IMR-90 (cell line): ENCODE data around the gene CYP2F1. TPM values are rescaled to one million over a fixed set of nuclear protein-coding genes. Genes with fewer than 3 reads are reported as not detected.

Source experiments
- ATAC-seq: fragments of 200-7000 bp; cut with Tn5 transposase; 2 replicates; pipeline ENCODE4 v1.9.1; 2020; ENCODE audit warnings: low read depth, mild to moderate bottlenecking, moderate library complexity
- BruUV-seq: library from RNA; stranded (reverse); fragments of 400-500 nt; replicated peaks from 2 replicates; lab custom pipeline; 2021; lab: Mats Ljungman, UMichigan
- CTCF ChIA-PET: fragments of 300-600 bp; formaldehyde crosslinking; extraction: SDS; loops from one replicate; lab custom pipeline; 2021; ENCODE audit warnings: antibody characterized with exemption; lab: Yijun Ruan, JAX
- POLR2A ChIA-PET: fragments of 300-600 bp; sonication (Branson Sonifier 250); formaldehyde crosslinking; loops from one replicate; lab custom pipeline; 2022; ENCODE audit warnings: antibody characterized with exemption; ENCODE audit not compliant: unreplicated experiment; lab: Charles Lee
- DNase-seq: peaks from one replicate; pipeline ENCODE4 v3.0.0; 2013
- H2AFZ ChIP-seq: replicated peaks from 2 replicates; pipeline ENCODE3; 2013; ENCODE audit warnings: low read length, mild to moderate bottlenecking; ENCODE audit not compliant: poor library complexity
- H2AK5ac ChIP-seq: 2 replicates; pipeline ENCODE4 v1.6.1; 2013; ENCODE audit warnings: low read depth, low read length, inconsistent platforms
- H2AK9ac ChIP-seq: replicated peaks from 2 replicates; pipeline ENCODE3; 2013; ENCODE audit warnings: mild to moderate bottlenecking, low read depth, low read length, moderate library complexity; ENCODE audit not compliant: poor library complexity
- H2BK120ac ChIP-seq: 2 replicates; pipeline ENCODE4 v1.6.1; 2013; ENCODE audit warnings: low read depth, low read length, inconsistent platforms
- H2BK15ac ChIP-seq: 3 replicates; pipeline ENCODE4 v1.6.1; 2013; ENCODE audit warnings: low read depth, low read length, inconsistent platforms
- H2BK20ac ChIP-seq: 2 replicates; pipeline ENCODE4 v1.6.1; 2013; ENCODE audit warnings: low read depth, mild to moderate bottlenecking, inconsistent platforms, low read length, moderate library complexity
- H2BK5ac ChIP-seq: 2 replicates; pipeline ENCODE4 v1.6.1; 2013; ENCODE audit warnings: mild to moderate bottlenecking, low read depth, low read length, inconsistent platforms; ENCODE audit not compliant: poor library complexity, severe bottlenecking
- H3K14ac ChIP-seq: replicated peaks from 2 replicates; pipeline ENCODE4 v1.6.1; 2013; ENCODE audit warnings: low read depth, low read length, inconsistent platforms
- H3K18ac ChIP-seq: 2 replicates; pipeline ENCODE4 v1.6.1; 2013; ENCODE audit warnings: low read depth, low read length, control low read depth
- H3K23ac ChIP-seq: 2 replicates; pipeline ENCODE4 v1.6.1; 2013; ENCODE audit warnings: low read depth, low read length, inconsistent platforms
- H3K27ac ChIP-seq: 2 replicates; pipeline ENCODE4 v1.5.1; 2013; ENCODE audit warnings: mild to moderate bottlenecking, control low read depth, low read length; ENCODE audit not compliant: insufficient read depth
- H3K27me3 ChIP-seq: 2 replicates; pipeline ENCODE4 v1.6.1; 2013; ENCODE audit warnings: low read length; ENCODE audit not compliant: control insufficient read depth, insufficient read depth
- H3K36me3 ChIP-seq: 2 replicates; pipeline ENCODE4 v1.6.1; 2013; ENCODE audit warnings: low read length, mixed read lengths; ENCODE audit not compliant: control insufficient read depth, insufficient read depth
- H3K4ac ChIP-seq: 2 replicates; pipeline ENCODE4 v1.6.1; 2013; ENCODE audit warnings: low read depth, low read length, inconsistent platforms
- H3K4me1 ChIP-seq: 2 replicates; pipeline ENCODE4 v1.6.1; 2013; ENCODE audit warnings: low read length, mixed read lengths; ENCODE audit not compliant: control insufficient read depth, insufficient read depth
- H3K4me2 ChIP-seq: 2 replicates; pipeline ENCODE4 v1.6.1; 2013; ENCODE audit warnings: low read depth, mild to moderate bottlenecking, control low read depth, low read length, moderate library complexity
- H3K4me3 ChIP-seq: 2 replicates; pipeline ENCODE4 v1.5.1; 2013; ENCODE audit warnings: low read depth, mild to moderate bottlenecking, control low read depth, low read length, moderate library complexity; ENCODE audit not compliant: insufficient read depth
- H3K56ac ChIP-seq: 2 replicates; pipeline ENCODE4 v1.6.1; 2013; ENCODE audit warnings: low read length, inconsistent platforms; ENCODE audit not compliant: insufficient read depth; ENCODE audit errors: extremely low read depth
- H3K79me1 ChIP-seq, 2 experiments: 2 replicates each; pipeline ENCODE4 v1.6.1; 2013; ENCODE audit warnings: low read length in 2 of 2, inconsistent platforms in 1 of 2, low read depth in 1 of 2
- H3K9ac ChIP-seq: 2 replicates; pipeline ENCODE4 v1.6.1; 2013; ENCODE audit warnings: low read depth, low read length, control low read depth
- H3K9me1 ChIP-seq: 2 replicates; pipeline ENCODE4 v1.6.1; 2013; ENCODE audit warnings: low read length, inconsistent platforms; ENCODE audit not compliant: insufficient read depth
- H3K9me3 ChIP-seq: 2 replicates; pipeline ENCODE4 v1.6.1; 2013; ENCODE audit warnings: low read length; ENCODE audit not compliant: control insufficient read depth, insufficient read depth
- H4K20me1 ChIP-seq: 2 replicates; pipeline ENCODE4 v1.6.1; 2013; ENCODE audit warnings: low read length, inconsistent platforms; ENCODE audit not compliant: insufficient read depth
- H4K5ac ChIP-seq: 2 replicates; pipeline ENCODE4 v1.6.1; 2013; ENCODE audit warnings: mild to moderate bottlenecking, low read depth, low read length, control low read depth
- H4K8ac ChIP-seq, 2 experiments: 2 replicates each; pipeline ENCODE4 v1.6.1; 2013; ENCODE audit warnings: low read depth in 2 of 2, low read length in 2 of 2, control low read depth in 1 of 2, inconsistent platforms in 1 of 2
- H4K91ac ChIP-seq: 2 replicates; pipeline ENCODE4 v1.6.1; 2013; ENCODE audit warnings: low read depth, low read length, inconsistent platforms; ENCODE audit not compliant: insufficient read depth
- BHLHE40 ChIP-seq: fragments of 150-350 bp; IDR thresholded peaks from 2 replicates; pipeline ENCODE4 v1.6.1; 2016; ENCODE audit warnings: mild to moderate bottlenecking, low read depth, low read length
- CEBPB ChIP-seq: IDR thresholded peaks from 2 replicates; pipeline ENCODE4 v1.6.1; 2012; ENCODE audit warnings: low read depth, low read length, improper control_type of control experiment
- CHD1 ChIP-seq: IDR thresholded peaks from 2 replicates; pipeline ENCODE4 v1.6.1; 2012; ENCODE audit warnings: low read depth, low read length, improper control_type of control experiment
- ELK1 ChIP-seq: fragments of 150-350 bp; IDR thresholded peaks from 2 replicates; pipeline ENCODE4 v1.6.1; 2016; ENCODE audit warnings: low read depth, mild to moderate bottlenecking, low read length, moderate library complexity, borderline replicate concordance
- FOS ChIP-seq: fragments of 150-350 bp; IDR thresholded peaks from 2 replicates; pipeline ENCODE4 v1.6.1; 2016; ENCODE audit warnings: low read depth, low read length
- MAFK ChIP-seq: IDR thresholded peaks from 2 replicates; pipeline ENCODE4 v1.6.1; 2012; ENCODE audit warnings: low read depth, low read length, improper control_type of control experiment
- MAZ ChIP-seq: IDR thresholded peaks from 2 replicates; pipeline ENCODE4 v1.6.1; 2012; ENCODE audit warnings: low read depth, mild to moderate bottlenecking, low read length, improper control_type of control experiment, moderate library complexity, borderline replicate concordance
- MXI1 ChIP-seq: IDR thresholded peaks from 2 replicates; pipeline ENCODE4 v1.6.1; 2012; ENCODE audit warnings: low read depth, mild to moderate bottlenecking, low read length, moderate library complexity, borderline replicate concordance
- NFE2L2 ChIP-seq: fragments of 150-350 bp; IDR thresholded peaks from 2 replicates; pipeline ENCODE4 v1.6.1; 2016; ENCODE audit warnings: low read depth, mild to moderate bottlenecking, low read length
- POLR2A ChIP-seq: IDR thresholded peaks from 2 replicates; pipeline ENCODE4 v1.6.1; 2012; ENCODE audit warnings: mild to moderate bottlenecking, low read depth, low read length
- RAD21 ChIP-seq: IDR thresholded peaks from 2 replicates; pipeline ENCODE4 v1.6.1; 2012; ENCODE audit warnings: low read length, improper control_type of control experiment
- RCOR1 ChIP-seq: IDR thresholded peaks from 2 replicates; pipeline ENCODE4 v1.6.1; 2012; ENCODE audit warnings: mild to moderate bottlenecking, low read length, improper control_type of control experiment; ENCODE audit not compliant: insufficient replicate concordance
- RFX5 ChIP-seq: IDR thresholded peaks from 2 replicates; pipeline ENCODE4 v1.8.0; 2012; ENCODE audit warnings: low read depth, mild to moderate bottlenecking, low read length, moderate library complexity
- SMC3 ChIP-seq: fragments of 150-350 bp; IDR thresholded peaks from 2 replicates; pipeline ENCODE4 v1.6.1; 2016; ENCODE audit warnings: low read depth, mild to moderate bottlenecking, antibody characterized with exemption, low read length, moderate library complexity
- USF2 ChIP-seq: fragments of 150-350 bp; IDR thresholded peaks from 2 replicates; pipeline ENCODE4 v1.6.1; 2017; ENCODE audit warnings: mild to moderate bottlenecking, antibody characterized with exemption, low read length, low read depth
- WGBS, 2 experiments: methylation state at CpG; one replicate each; pipeline versions ENCODE4 v1.1.5 to v1.1.7; 2013; ENCODE audit warnings: missing lambda C conversion rate in 2 of 2; ENCODE audit not compliant: insufficient read length in 1 of 2; ENCODE audit errors: extremely low coverage in 2 of 2; 5-methylcytosine and 5-hydroxymethylcytosine counted together
- dilution Hi-C: fragments of 300-500 bp; cut with HindIII; formaldehyde crosslinking; loops from one replicate; pipeline ENCODE4 v1.14.3; 2018; ENCODE audit warnings: low sequenced_read_pairs; ENCODE audit not compliant: unreplicated experiment
- in situ Hi-C: fragments of 300-500 bp; cut with MboI; formaldehyde crosslinking; loops from 3 replicates; pipeline ENCODE4 v1.14.3; 2019; ENCODE audit warnings: low sequenced_read_pairs, inconsistent platforms, mixed read lengths
- intact Hi-C: fragments of 100-400 bp; cut with micrococcal nuclease; formaldehyde crosslinking; loops from 2 replicates; pipeline ENCODE4 v1.10.0; 2022
- polyA plus RNA-seq, 3 experiments: library from polyadenylated mRNA; depleted of rRNA; stranded (reverse); fragments of >200 nt; gene quantifications; 2 replicates each; pipeline ENCODE4 v1.2.3, GENCODE V29; 2012; ENCODE audit warnings: low replicate concordance in 1 of 3
- total RNA-seq: library from RNA; depleted of rRNA; stranded (reverse); fragments of >200 nt; gene quantifications from 2 replicates; pipeline ENCODE4 v1.2.3, GENCODE V29; 2012
- TF ChIP-seq, protein P1 (sequence below): conservative IDR thresholded peaks from 2 replicates; pipeline ENCODE4 v1.5.1; 2012; ENCODE audit warnings: mild to moderate bottlenecking, low read depth, low read length, improper control_type of control experiment

The CYP2F1 gene
- total and polyA plus RNA-seq, 2 of the 4 experiments (the other 2 are of a cell fraction) = not detected

GRCh38 chr19:41116261-41116660 lies 2.0 kb downstream of the CYP2F1 start:
- Histone ChIP-seq H2BK120ac (no peak overlapping the region), H3K36me3 (no peaks in the 10 kb centered on the region), H3K18ac (no peak overlapping the region), H3K9me1 (no peaks in the 10 kb centered on the region), H4K5ac (no peak overlapping the region), H2BK15ac (no peak overlapping the region), H3K23ac (no peak overlapping the region), H2BK20ac (no peak overlapping the region), H2BK5ac (no peak overlapping the region), H2AK5ac (no peak overlapping the region), H4K20me1 (no peaks in the 10 kb centered on the region), H3K56ac (no peak overlapping the region), H3K4ac (no peak overlapping the region), H3K4me1 (no peaks in the 10 kb centered on the region), H3K14ac (no peak overlapping the region), H3K79me1 (no peaks in the 10 kb centered on the region), H4K8ac (no peak overlapping the region), H2AFZ (no peak overlapping the region), H3K4me3 (no peak overlapping the region), H3K9ac (no peak overlapping the region), H3K9me3 (no peaks in the 10 kb centered on the region), H3K27me3 (peaks cover 5% of the 10 kb centered on the region; the same call in 1 of the 2 replicates), H4K91ac (no peak overlapping the region), H2AK9ac (no peak overlapping the region), H3K4me2 (no peak overlapping the region), H3K27ac (no peak overlapping the region)
- in situ Hi-C loops (no loop called here), dilution Hi-C loops (no loop called here), intact Hi-C loops (no loop called here)
- ATAC-seq (no peak), DNase-seq (no peak)
- ChIA-PET POLR2A (no interaction called here), CTCF (no interaction called here)
- BruUV-seq = no TSS peak
- TF ChIP-seq CHD1 (no peak), RFX5 (no peak), POLR2A (no peak), MXI1 (no peak), BHLHE40 (no peak), CEBPB (no peak), USF2 (no peak), MAZ (no peak), NFE2L2 (no peak), FOS (no peak), RCOR1 (no peak), MAFK (no peak), SMC3 (no peak), RAD21 (no peak), ELK1 (no peak)
- TF ChIP-seq, protein P1, sequence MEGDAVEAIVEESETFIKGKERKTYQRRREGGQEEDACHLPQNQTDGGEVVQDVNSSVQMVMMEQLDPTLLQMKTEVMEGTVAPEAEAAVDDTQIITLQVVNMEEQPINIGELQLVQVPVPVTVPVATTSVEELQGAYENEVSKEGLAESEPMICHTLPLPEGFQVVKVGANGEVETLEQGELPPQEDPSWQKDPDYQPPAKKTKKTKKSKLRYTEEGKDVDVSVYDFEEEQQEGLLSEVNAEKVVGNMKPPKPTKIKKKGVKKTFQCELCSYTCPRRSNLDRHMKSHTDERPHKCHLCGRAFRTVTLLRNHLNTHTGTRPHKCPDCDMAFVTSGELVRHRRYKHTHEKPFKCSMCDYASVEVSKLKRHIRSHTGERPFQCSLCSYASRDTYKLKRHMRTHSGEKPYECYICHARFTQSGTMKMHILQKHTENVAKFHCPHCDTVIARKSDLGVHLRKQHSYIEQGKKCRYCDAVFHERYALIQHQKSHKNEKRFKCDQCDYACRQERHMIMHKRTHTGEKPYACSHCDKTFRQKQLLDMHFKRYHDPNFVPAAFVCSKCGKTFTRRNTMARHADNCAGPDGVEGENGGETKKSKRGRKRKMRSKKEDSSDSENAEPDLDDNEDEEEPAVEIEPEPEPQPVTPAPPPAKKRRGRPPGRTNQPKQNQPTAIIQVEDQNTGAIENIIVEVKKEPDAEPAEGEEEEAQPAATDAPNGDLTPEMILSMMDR = no peak
- no CpG with 5 or more reads among the region's 8 CpGs for WGBS, 2 experiments
